Neural cell (in vitro differentiated cells): ENCODE data around the gene HIPK2. TPM values are rescaled to one million over a fixed set of nuclear protein-coding genes. Genes with fewer than 3 reads are reported as not detected.

Source experiments
- H2AFZ ChIP-seq: fragments of 200-600, 300-800 bp; sonication (generic), shearing (Covaris generic); 2 replicates; pipeline ENCODE4 v1.6.0; 2014; ENCODE audit warnings: low read depth, mild to moderate bottlenecking, antibody characterized with exemption, low read length, moderate library complexity
- H3F3A ChIP-seq: fragments of 200-600 bp; shearing (Covaris generic); 2 replicates; pipeline ENCODE4 v1.6.1; 2016; ENCODE audit warnings: mild to moderate bottlenecking, moderate library complexity, mixed read lengths, antibody characterized with exemption, low read length; ENCODE audit not compliant: insufficient read depth, poor library complexity, severe bottlenecking
- H3K27ac ChIP-seq: fragments of 200-600, 300-800 bp; sonication (generic), shearing (Covaris generic); 2 replicates; pipeline ENCODE4 v1.5.1; 2014; ENCODE audit warnings: mild to moderate bottlenecking, low read length, moderate library complexity
- H3K27me3 ChIP-seq: fragments of 300-800, 200-600 bp; sonication (generic), shearing (Covaris generic); 2 replicates; pipeline ENCODE4 v1.6.0; 2014; ENCODE audit warnings: mild to moderate bottlenecking, low read depth, low read length, moderate library complexity; ENCODE audit not compliant: insufficient read depth
- H3K36me3 ChIP-seq: fragments of 300-800, 200-600 bp; sonication (generic), shearing (Covaris generic); 2 replicates; pipeline ENCODE4 v1.5.1; 2014; ENCODE audit warnings: mild to moderate bottlenecking, antibody characterized with exemption, low read length, moderate library complexity; ENCODE audit not compliant: insufficient read depth
- H3K4me2 ChIP-seq: fragments of 300-800, 200-600 bp; sonication (generic), shearing (Covaris generic); 2 replicates; pipeline ENCODE4 v1.6.0; 2014; ENCODE audit warnings: mild to moderate bottlenecking, low read length
- H3K4me3 ChIP-seq: fragments of 300-800, 200-600 bp; sonication (generic), shearing (Covaris generic); 2 replicates; pipeline ENCODE4 v1.5.1; 2014; ENCODE audit warnings: mild to moderate bottlenecking, low read length, moderate library complexity
- H3K79me2 ChIP-seq: fragments of 200-600 bp; shearing (Covaris generic); replicated peaks from 2 replicates; pipeline ENCODE4 v1.6.0; 2014; ENCODE audit warnings: mild to moderate bottlenecking, low read length, moderate library complexity; ENCODE audit not compliant: insufficient read depth
- H3K9ac ChIP-seq: fragments of 300-800, 200-600 bp; sonication (generic), shearing (Covaris generic); 2 replicates; pipeline ENCODE4 v1.6.1; 2016; ENCODE audit warnings: mild to moderate bottlenecking, low read length, mixed read lengths
- H3K9me2 ChIP-seq: fragments of 200-600 bp; shearing (Covaris generic); 2 replicates; pipeline ENCODE4 v1.6.1; 2016; ENCODE audit warnings: mild to moderate bottlenecking, low read length, mixed read lengths; ENCODE audit not compliant: insufficient read depth
- H3K9me3 ChIP-seq: fragments of 200-600, 300-800 bp; sonication (generic), shearing (Covaris generic); 2 replicates; pipeline ENCODE4 v1.6.1; 2016; ENCODE audit warnings: mild to moderate bottlenecking, mixed run types, low read length, moderate library complexity, mixed read lengths
- H4K20me1 ChIP-seq: fragments of 200-600 bp; shearing (Covaris generic); 2 replicates; pipeline ENCODE4 v1.6.1; 2016; ENCODE audit warnings: mild to moderate bottlenecking, mixed run types; ENCODE audit not compliant: insufficient read depth
- CTCF ChIP-seq: fragments of 450-650 bp; IDR thresholded peaks from 2 replicates; pipeline ENCODE4 v1.5.1; 2014; ENCODE audit warnings: antibody characterized with exemption, mild to moderate bottlenecking, moderate library complexity; ENCODE audit not compliant: poor library complexity, severe bottlenecking
- EP300 ChIP-seq: fragments of 450-650 bp; conservative IDR thresholded peaks from 2 replicates; pipeline ENCODE4 v1.6.1; 2014; ENCODE audit warnings: antibody characterized with exemption, mild to moderate bottlenecking, moderate library complexity; ENCODE audit not compliant: poor library complexity, severe bottlenecking
- EZH2 ChIP-seq: fragments of 200-600, 300-800 bp; shearing (Covaris generic), sonication (generic); IDR thresholded peaks from 2 replicates; pipeline ENCODE4 v1.6.1; 2014; ENCODE audit warnings: antibody characterized with exemption, low read length, borderline replicate concordance, mild to moderate bottlenecking; ENCODE audit not compliant: insufficient read depth, poor library complexity, severe bottlenecking
- MXI1 ChIP-seq: fragments of 450-650 bp; conservative IDR thresholded peaks from 2 replicates; pipeline ENCODE4 v1.6.1; 2014; ENCODE audit warnings: antibody characterized with exemption, mild to moderate bottlenecking; ENCODE audit not compliant: poor library complexity, severe bottlenecking
- POLR2AphosphoS5 ChIP-seq: IDR thresholded peaks from 2 replicates; pipeline ENCODE4 v1.6.1; 2012
- RAD21 ChIP-seq: fragments of 450-650 bp; conservative IDR thresholded peaks from 2 replicates; pipeline ENCODE4 v1.6.1; 2014; ENCODE audit warnings: antibody characterized with exemption, mild to moderate bottlenecking, moderate library complexity
- REST ChIP-seq: IDR thresholded peaks from 2 replicates; pipeline ENCODE4 v1.6.1; 2012; ENCODE audit warnings: borderline replicate concordance
- SMC3 ChIP-seq: fragments of 450-650 bp; conservative IDR thresholded peaks from 2 replicates; pipeline ENCODE4 v1.6.1; 2014; ENCODE audit warnings: antibody characterized with exemption, mild to moderate bottlenecking, moderate library complexity; ENCODE audit not compliant: poor library complexity
- TAF1 ChIP-seq: IDR thresholded peaks from 2 replicates; pipeline ENCODE4 v1.6.1; 2012; ENCODE audit warnings: low read depth
- polyA plus RNA-seq: library from polyadenylated mRNA; depleted of rRNA; stranded (reverse); fragments of >200 nt; gene quantifications from 2 replicates; pipeline ENCODE4 v1.2.3, GENCODE V29; 2014

Gene HIPK2
- polyA plus RNA-seq, 1 donor from 2014 or later: 8.5 TPM

- Histone ChIP-seq H3K4me3 (no peak overlapping the region), H3K79me2 (peaks cover 48% of the 10 kb centered on the region), H4K20me1 (no peaks in the 10 kb centered on the region), H3K9me2 (no peaks in the 10 kb centered on the region), H3K36me3 (no peaks in the 10 kb centered on the region), H2AFZ (no peak overlapping the region), H3F3A (no peaks in the 10 kb centered on the region), H3K4me2 (no peak overlapping the region), H3K27ac (no peak overlapping the region), H3K27me3 (no peaks in the 10 kb centered on the region), H3K9ac (no peak overlapping the region), H3K9me3 (no peaks in the 10 kb centered on the region)
- no peak for TF ChIP-seq EZH2
- TF ChIP-seq RAD21: no peak
- TF ChIP-seq POLR2AphosphoS5: no peak
- TF ChIP-seq EP300: no peak
- TF ChIP-seq CTCF: no peak
- TF ChIP-seq SMC3: no peak
- no peak for TF ChIP-seq TAF1
- TF ChIP-seq REST: no peak
- TF ChIP-seq MXI1: no peak
Observed at GRCh38 chr7:139727151-139727705, 50.6 kb downstream of the HIPK2 start.

- no peak for TF ChIP-seq REST
- no peak for TF ChIP-seq EP300
- no peak for TF ChIP-seq POLR2AphosphoS5
- no peak for TF ChIP-seq MXI1
- TF ChIP-seq EZH2: no peak
- no peak for TF ChIP-seq RAD21
- no peak overlapping the region for H2AFZ ChIP-seq
- no peak overlapping the region for H3K27ac ChIP-seq
- no peak overlapping the region for H3K4me3 ChIP-seq
- no peaks in the 10 kb centered on the region for H3K9me2 ChIP-seq
- no peaks in the 10 kb centered on the region for H3K36me3 ChIP-seq
- H3K4me2 ChIP-seq: no peak overlapping the region
- H4K20me1 ChIP-seq: no peaks in the 10 kb centered on the region
- peaks cover 54% of the 10 kb centered on the region for H3K79me2 ChIP-seq
- no peaks in the 10 kb centered on the region for H3K27me3 ChIP-seq
- no peaks in the 10 kb centered on the region for H3K9me3 ChIP-seq
- no peaks in the 10 kb centered on the region for H3F3A ChIP-seq
- H3K9ac ChIP-seq: no peak overlapping the region
Observed at GRCh38 chr7:139726485-139726869, 51.3 kb downstream of the HIPK2 start.
